ENCODE measurements around the gene KRI1. TPM values are rescaled to one million over a fixed set of nuclear protein-coding genes. Genes with fewer than 3 reads are reported as not detected.
A peak's percentile ranks its signal among the peaks of the same experiment; 100 is the strongest.
"Not testable (repeated sequence)": the region's sequence is repeated elsewhere in the genome, so short reads cannot be mapped to it uniquely, and the experiment has no call there.

The KRI1 gene
- polyA plus RNA-seq, 1 donor = 22.1 TPM

GRCh38 chr19:10562609-10563008 is 3.2 kb downstream of the KRI1 start:
- Histone ChIP-seq H3K4me3 (ENCODE audit: low read length) (no peak overlapping the region), H3K36me3 (ENCODE audit: control insufficient read depth, insufficient read depth, low read length) (peaks cover 39% of the 10 kb centered on the region), H3K27me3 (ENCODE audit: control insufficient read depth, insufficient read depth, low read length) (no peaks in the 10 kb centered on the region), H3K27ac (ENCODE audit: low read length) (no peak overlapping the region), H3K4me1 (ENCODE audit: control insufficient read depth, insufficient read depth, low read length) (peaks cover 18% of the 10 kb centered on the region), H3K9me3 (ENCODE audit: control insufficient read depth, low read depth, low read length) (no peaks in the 10 kb centered on the region)
- WGBS (ENCODE audit: insufficient coverage, low lambda C conversion rate) = no CpG with 5 or more reads among the region's 5 CpGs
- DNase-seq = no peak

- H3K9me3 ChIP-seq (ENCODE audit: control insufficient read depth, low read depth, low read length) = no peaks in the 10 kb centered on the region
- H3K27ac ChIP-seq (ENCODE audit: low read length) = no peak overlapping the region
- DNase-seq = peak in 1 of 2 donors; percentile 5
- 80% methylated on average over 1 of the region's 7 CpGs for WGBS (ENCODE audit: insufficient coverage, low lambda C conversion rate)
- peaks cover 59% of the 10 kb centered on the region for H3K36me3 ChIP-seq (ENCODE audit: control insufficient read depth, insufficient read depth, low read length)
- H3K4me1 ChIP-seq (ENCODE audit: control insufficient read depth, insufficient read depth, low read length) = peaks cover 4% of the 10 kb centered on the region
- no peak overlapping the region for H3K4me3 ChIP-seq (ENCODE audit: low read length)
- H3K27me3 ChIP-seq (ENCODE audit: control insufficient read depth, insufficient read depth, low read length) = no peaks in the 10 kb centered on the region
Observed at GRCh38 chr19:10560154-10560553, 5.7 kb downstream of the KRI1 start.

- no CpG with 5 or more reads among the region's 33 CpGs for WGBS (ENCODE audit: insufficient coverage, low lambda C conversion rate)
Observed at GRCh38 chr19:10557603-10558197, 8.1 kb downstream of the KRI1 start.

GRCh38 chr19:10555610-10555973 is 10.2 kb downstream of the KRI1 start:
- H3K27ac ChIP-seq (ENCODE audit: low read length) = no peak overlapping the region
- H3K4me3 ChIP-seq (ENCODE audit: low read length) = no peak overlapping the region
- peaks cover 86% of the 10 kb centered on the region for H3K36me3 ChIP-seq (ENCODE audit: control insufficient read depth, insufficient read depth, low read length)
- no peak for DNase-seq
- H3K9me3 ChIP-seq (ENCODE audit: control insufficient read depth, low read depth, low read length) = peaks cover 5% of the 10 kb centered on the region
- 83% methylated on average over 2 of the region's 7 CpGs for WGBS (ENCODE audit: insufficient coverage, low lambda C conversion rate)
- no peaks in the 10 kb centered on the region for H3K4me1 ChIP-seq (ENCODE audit: control insufficient read depth, insufficient read depth, low read length)
- no peaks in the 10 kb centered on the region for H3K27me3 ChIP-seq (ENCODE audit: control insufficient read depth, insufficient read depth, low read length)

More at GRCh38 chr19:10557603-10558197, 8.1 kb downstream of the KRI1 start:
- DNase-seq = no peak
- no peak overlapping the region for H3K27ac ChIP-seq (ENCODE audit: low read length)
- no peak overlapping the region for H3K4me3 ChIP-seq (ENCODE audit: low read length)
- no peaks in the 10 kb centered on the region for H3K9me3 ChIP-seq (ENCODE audit: control insufficient read depth, low read depth, low read length)
- peaks cover 80% of the 10 kb centered on the region for H3K36me3 ChIP-seq (ENCODE audit: control insufficient read depth, insufficient read depth, low read length)
- no peaks in the 10 kb centered on the region for H3K4me1 ChIP-seq (ENCODE audit: control insufficient read depth, insufficient read depth, low read length)
- H3K27me3 ChIP-seq (ENCODE audit: control insufficient read depth, insufficient read depth, low read length) = no peaks in the 10 kb centered on the region

- H3K27ac ChIP-seq (ENCODE audit: low read length) = no peak overlapping the region
- H3K36me3 ChIP-seq (ENCODE audit: control insufficient read depth, insufficient read depth, low read length) = peaks cover 86% of the 10 kb centered on the region
- H3K27me3 ChIP-seq (ENCODE audit: control insufficient read depth, insufficient read depth, low read length) = no peaks in the 10 kb centered on the region
- no peak overlapping the region for H3K4me3 ChIP-seq (ENCODE audit: low read length)
- peaks cover 5% of the 10 kb centered on the region for H3K9me3 ChIP-seq (ENCODE audit: control insufficient read depth, low read depth, low read length)
- no peak for DNase-seq
- 80% methylated on average over 1 of the region's 30 CpGs for WGBS (ENCODE audit: insufficient coverage, low lambda C conversion rate)
- peaks cover 2% of the 10 kb centered on the region for H3K4me1 ChIP-seq (ENCODE audit: control insufficient read depth, insufficient read depth, low read length)
Observed at GRCh38 chr19:10554760-10555609, 10.8 kb downstream of the KRI1 start.

GRCh38 chr19:10553943-10554381 is 11.8 kb downstream of the KRI1 start:
- Histone ChIP-seq H3K9me3 (ENCODE audit: control insufficient read depth, low read depth, low read length) (peaks cover 5% of the 10 kb centered on the region), H3K4me1 (ENCODE audit: control insufficient read depth, insufficient read depth, low read length) (peaks cover 2% of the 10 kb centered on the region), H3K27me3 (ENCODE audit: control insufficient read depth, insufficient read depth, low read length) (no peaks in the 10 kb centered on the region), H3K36me3 (ENCODE audit: control insufficient read depth, insufficient read depth, low read length) (peaks cover 84% of the 10 kb centered on the region), H3K27ac (ENCODE audit: low read length) (no peak overlapping the region), H3K4me3 (ENCODE audit: low read length) (no peak overlapping the region)
- no CpG with 5 or more reads among the region's 12 CpGs for WGBS (ENCODE audit: insufficient coverage, low lambda C conversion rate)
- no peak for DNase-seq

GRCh38 chr19:10553087-10553667 is 12.6 kb downstream of the KRI1 start:
- no peak overlapping the region for H3K4me3 ChIP-seq (ENCODE audit: low read length)
- 80% methylated on average over 1 of the region's 13 CpGs for whole genome bisulfite sequencing (ENCODE audit: insufficient coverage, low lambda C conversion rate)
- no peaks in the 10 kb centered on the region for H3K27me3 ChIP-seq (ENCODE audit: control insufficient read depth, insufficient read depth, low read length)
- peaks cover 88% of the 10 kb centered on the region for H3K36me3 ChIP-seq (ENCODE audit: control insufficient read depth, insufficient read depth, low read length)
- peaks cover 2% of the 10 kb centered on the region for H3K4me1 ChIP-seq (ENCODE audit: control insufficient read depth, insufficient read depth, low read length)
- no peak overlapping the region for H3K27ac ChIP-seq (ENCODE audit: low read length)
- DNase-seq = no peak
- peaks cover 5% of the 10 kb centered on the region for H3K9me3 ChIP-seq (ENCODE audit: control insufficient read depth, low read depth, low read length)

- Histone ChIP-seq H3K4me3 (ENCODE audit: low read length) (no peak overlapping the region), H3K9me3 (ENCODE audit: control insufficient read depth, low read depth, low read length) (peaks cover 5% of the 10 kb centered on the region), H3K27ac (ENCODE audit: low read length) (no peak overlapping the region), H3K4me1 (ENCODE audit: control insufficient read depth, insufficient read depth, low read length) (peaks cover 2% of the 10 kb centered on the region), H3K27me3 (ENCODE audit: control insufficient read depth, insufficient read depth, low read length) (no peaks in the 10 kb centered on the region), H3K36me3 (ENCODE audit: control insufficient read depth, insufficient read depth, low read length) (peaks cover 84% of the 10 kb centered on the region)
- peak in 1 of 2 donors; percentile 30 for DNase-seq
- WGBS (ENCODE audit: insufficient coverage, low lambda C conversion rate) = no CpG with 5 or more reads among the region's 12 CpGs
Observed at GRCh38 chr19:10552510-10553053, 13.2 kb downstream of the KRI1 start.

- peaks cover 5% of the 10 kb centered on the region for H3K9me3 ChIP-seq (ENCODE audit: control insufficient read depth, low read depth, low read length)
- no peak overlapping the region for H3K27ac ChIP-seq (ENCODE audit: low read length)
- no peaks in the 10 kb centered on the region for H3K27me3 ChIP-seq (ENCODE audit: control insufficient read depth, insufficient read depth, low read length)
- no CpG with 5 or more reads among the region's 12 CpGs for WGBS (ENCODE audit: insufficient coverage, low lambda C conversion rate)
- no peak for DNase-seq
- H3K4me1 ChIP-seq (ENCODE audit: control insufficient read depth, insufficient read depth, low read length) = peaks cover 2% of the 10 kb centered on the region
- no peak overlapping the region for H3K4me3 ChIP-seq (ENCODE audit: low read length)
- peaks cover 84% of the 10 kb centered on the region for H3K36me3 ChIP-seq (ENCODE audit: control insufficient read depth, insufficient read depth, low read length)
Observed at GRCh38 chr19:10551698-10552301, 14.0 kb downstream of the KRI1 start.

GRCh38 chr19:10551006-10551405 is 14.8 kb downstream of the KRI1 start:
- DNase-seq; H3K27ac ChIP-seq (ENCODE audit: low read length); H3K9me3 ChIP-seq (ENCODE audit: control insufficient read depth, low read depth, low read length); H3K4me1 ChIP-seq (ENCODE audit: control insufficient read depth, insufficient read depth, low read length); H3K27me3 ChIP-seq (ENCODE audit: control insufficient read depth, insufficient read depth, low read length); H3K4me3 ChIP-seq (ENCODE audit: low read length): not testable (repeated sequence)
- WGBS (ENCODE audit: insufficient coverage, low lambda C conversion rate) = no CpG with 5 or more reads among the region's 9 CpGs
- H3K36me3 ChIP-seq (ENCODE audit: control insufficient read depth, insufficient read depth, low read length) = peaks cover 82% of the 10 kb centered on the region
